HEK293 (cell line): ENCODE results near the gene LUC7L2.
"Not testable (repeated sequence)": the region's sequence is repeated elsewhere in the genome, so short reads cannot be mapped to it uniquely, and the experiment has no call there.

Experiments
- CTCF ChIA-PET: fragments of 350-600 bp; formaldehyde crosslinking; extraction: SDS; loops from one replicate; lab custom pipeline; 2021; ENCODE audit warnings: antibody characterized with exemption; lab: Yijun Ruan, JAX
- POLR2A ChIA-PET: fragments of 300-600 bp; formaldehyde crosslinking; extraction: SDS; loops from one replicate; lab custom pipeline; 2020; ENCODE audit warnings: antibody characterized with exemption, inconsistent platforms; lab: Yijun Ruan, JAX
- H3K27ac ChIP-seq: fragments of 200-500 bp; sonication (Bioruptor generic); 2 replicates; pipeline ENCODE4 v1.5.1; 2014; ENCODE audit warnings: low read depth, low read length, control low read depth, inconsistent platforms; ENCODE audit errors: extremely low read depth
- H3K36me3 ChIP-seq, 2 experiments: fragments of 200-500 bp in 1 of 2; sonication (Bioruptor generic) in 1 of 2; 1 replicate in 1 of 2; 2 replicates in 1 of 2; pipeline ENCODE4 v1.5.1; 2014 to 2017; ENCODE audit warnings: inconsistent platforms in 2 of 2, low read length in 2 of 2; ENCODE audit not compliant: control insufficient read depth in 2 of 2, insufficient read depth in 1 of 2
- H3K4me1 ChIP-seq: fragments of 200-500 bp; sonication (Bioruptor generic); 2 replicates; pipeline ENCODE4 v1.5.1; 2014; ENCODE audit warnings: mild to moderate bottlenecking, low read length, inconsistent platforms; ENCODE audit not compliant: control insufficient read depth, insufficient read depth
- H3K4me3 ChIP-seq: 2 replicates; pipeline ENCODE4 v1.5.1; 2011; ENCODE audit warnings: low read depth, mild to moderate bottlenecking, control low read depth, low read length, moderate library complexity
- H3K9me3 ChIP-seq: fragments of 200-500 bp; sonication (Bioruptor generic); 2 replicates; pipeline ENCODE4 v1.5.1; 2014; ENCODE audit warnings: low read depth, low read length, inconsistent platforms; ENCODE audit not compliant: control insufficient read depth, insufficient read depth
- KLF1 ChIP-seq: fragments of 450-650 bp; formaldehyde crosslinking; IDR thresholded peaks from 2 replicates; pipeline ENCODE4 v1.5.1; 2016; ENCODE audit warnings: missing biosample characterization, missing genetic modification characterization
- KLF16 ChIP-seq: fragments of 450-650 bp; formaldehyde crosslinking; IDR thresholded peaks from 2 replicates; pipeline ENCODE4 v1.5.1; 2017; ENCODE audit warnings: missing biosample characterization, missing genetic modification characterization
- SP7 ChIP-seq: fragments of 450-650 bp; formaldehyde crosslinking; IDR thresholded peaks from 2 replicates; pipeline ENCODE4 v1.5.1; 2016; ENCODE audit warnings: missing biosample characterization, missing genetic modification characterization
- YY1 ChIP-seq: fragments of 450-650 bp; formaldehyde crosslinking; IDR thresholded peaks from 2 replicates; pipeline ENCODE4 v1.5.1; 2018; ENCODE audit warnings: missing biosample characterization, missing genetic modification characterization
- ZBTB17 ChIP-seq: fragments of 450-650 bp; formaldehyde crosslinking; IDR thresholded peaks from 2 replicates; pipeline ENCODE4 v1.5.1; 2016; ENCODE audit warnings: missing biosample characterization, missing genetic modification characterization
- ZEB2 ChIP-seq: fragments of 450-650 bp; formaldehyde crosslinking; IDR thresholded peaks from 2 replicates; pipeline ENCODE4 v1.5.1; 2016; ENCODE audit warnings: missing biosample characterization, missing genetic modification characterization
- ZFHX2 ChIP-seq: fragments of 450-650 bp; formaldehyde crosslinking; conservative IDR thresholded peaks from 2 replicates; pipeline ENCODE4 v1.5.1; 2016; ENCODE audit warnings: missing biosample characterization, missing genetic modification characterization
- ZNF19 ChIP-seq: fragments of 450-650 bp; formaldehyde crosslinking; IDR thresholded peaks from 2 replicates; pipeline ENCODE4; 2016; ENCODE audit warnings: missing biosample characterization, missing genetic modification characterization, low read depth
- ZNF274 ChIP-seq, 2 experiments: fragments of 200-500 bp in 1 of 2; fragments of 450-650 bp in 1 of 2; sonication (Bioruptor generic) in 1 of 2; formaldehyde crosslinking in 1 of 2; IDR thresholded peaks; 2 replicates each; pipeline versions ENCODE4 v1.5.1 to v1.6.1; 2014 to 2016; ENCODE audit warnings: borderline replicate concordance in 1 of 2, inconsistent platforms in 1 of 2, low read length in 1 of 2, missing biosample characterization in 1 of 2, missing genetic modification characterization in 1 of 2
- ZNF391 ChIP-seq: fragments of 450-650 bp; formaldehyde crosslinking; IDR thresholded peaks from 2 replicates; pipeline ENCODE4 v1.5.1; 2016; ENCODE audit warnings: low read depth, missing biosample characterization, missing genetic modification characterization, borderline replicate concordance
- ZNF394 ChIP-seq: fragments of 450-650 bp; formaldehyde crosslinking; IDR thresholded peaks from 2 replicates; pipeline ENCODE4 v1.5.1; 2016; ENCODE audit warnings: missing biosample characterization, missing genetic modification characterization, mild to moderate bottlenecking, moderate library complexity, borderline replicate concordance
- ZNF514 ChIP-seq: fragments of 450-650 bp; formaldehyde crosslinking; IDR thresholded peaks from 2 replicates; pipeline ENCODE4 v1.5.1; 2016; ENCODE audit warnings: missing biosample characterization, missing genetic modification characterization
- ZNF747 ChIP-seq: fragments of 450-650 bp; formaldehyde crosslinking; IDR thresholded peaks from 2 replicates; pipeline ENCODE4 v1.5.1; 2016; ENCODE audit warnings: missing biosample characterization, missing genetic modification characterization
- TF ChIP-seq, protein P1 (sequence below): fragments of 450-650 bp; formaldehyde crosslinking; IDR thresholded peaks from 2 replicates; pipeline ENCODE4 v1.5.1; 2016; ENCODE audit warnings: missing biosample characterization, missing genetic modification characterization, low read depth
- TF ChIP-seq, protein P2 (sequence below): IDR thresholded peaks from 2 replicates; pipeline ENCODE4 v1.6.1; 2011; ENCODE audit warnings: mild to moderate bottlenecking, low read depth, low read length, borderline replicate concordance
- TF ChIP-seq, protein P3 (sequence below): fragments of 450-650 bp; formaldehyde crosslinking; IDR thresholded peaks from 2 replicates; pipeline ENCODE4 v1.5.1; 2016; ENCODE audit warnings: missing biosample characterization, missing genetic modification characterization, low read depth

LUC7L2 gene

DNA sequence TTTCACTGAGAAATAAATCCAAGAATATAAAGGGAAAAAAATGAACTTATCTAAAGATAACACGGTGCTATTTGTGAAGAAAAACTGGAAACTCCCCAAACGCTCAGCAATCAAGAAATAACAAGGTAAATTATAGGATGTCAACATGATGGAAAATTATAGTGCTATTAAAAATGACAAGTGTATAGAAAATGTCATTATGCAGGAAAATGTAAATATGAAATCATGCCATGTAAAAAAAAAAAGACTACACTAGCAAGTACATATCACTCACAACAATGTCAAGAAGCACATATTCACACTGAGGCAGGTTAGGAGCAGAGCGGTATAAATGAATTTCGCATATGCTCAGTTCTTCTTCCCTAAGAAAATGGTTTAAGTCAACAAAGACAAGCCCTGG, 96.1 kb downstream of the LUC7L2 start:
- POLR2A ChIA-PET, result no interaction called here
- H3K36me3 ChIP-seq, result no peaks in the 10 kb centered on the region
- no peaks in the 10 kb centered on the region for H3K9me3 ChIP-seq
- no peak overlapping the region for H3K27ac ChIP-seq
- TF ChIP-seq, protein P1, sequence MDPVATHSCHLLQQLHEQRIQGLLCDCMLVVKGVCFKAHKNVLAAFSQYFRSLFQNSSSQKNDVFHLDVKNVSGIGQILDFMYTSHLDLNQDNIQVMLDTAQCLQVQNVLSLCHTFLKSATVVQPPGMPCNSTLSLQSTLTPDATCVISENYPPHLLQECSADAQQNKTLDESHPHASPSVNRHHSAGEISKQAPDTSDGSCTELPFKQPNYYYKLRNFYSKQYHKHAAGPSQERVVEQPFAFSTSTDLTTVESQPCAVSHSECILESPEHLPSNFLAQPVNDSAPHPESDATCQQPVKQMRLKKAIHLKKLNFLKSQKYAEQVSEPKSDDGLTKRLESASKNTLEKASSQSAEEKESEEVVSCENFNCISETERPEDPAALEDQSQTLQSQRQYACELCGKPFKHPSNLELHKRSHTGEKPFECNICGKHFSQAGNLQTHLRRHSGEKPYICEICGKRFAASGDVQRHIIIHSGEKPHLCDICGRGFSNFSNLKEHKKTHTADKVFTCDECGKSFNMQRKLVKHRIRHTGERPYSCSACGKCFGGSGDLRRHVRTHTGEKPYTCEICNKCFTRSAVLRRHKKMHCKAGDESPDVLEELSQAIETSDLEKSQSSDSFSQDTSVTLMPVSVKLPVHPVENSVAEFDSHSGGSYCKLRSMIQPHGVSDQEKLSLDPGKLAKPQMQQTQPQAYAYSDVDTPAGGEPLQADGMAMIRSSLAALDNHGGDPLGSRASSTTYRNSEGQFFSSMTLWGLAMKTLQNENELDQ, result no peak
- TF ChIP-seq ZNF394 (tag by site-specific recombination), result no peak
- TF ChIP-seq, all 188 proteins: peak for 0
- Histone ChIP-seq H3K4me1 (no peaks in the 10 kb centered on the region), H3K4me3 (no peak overlapping the region)
- CTCF ChIA-PET, result no interaction called here

DNA sequence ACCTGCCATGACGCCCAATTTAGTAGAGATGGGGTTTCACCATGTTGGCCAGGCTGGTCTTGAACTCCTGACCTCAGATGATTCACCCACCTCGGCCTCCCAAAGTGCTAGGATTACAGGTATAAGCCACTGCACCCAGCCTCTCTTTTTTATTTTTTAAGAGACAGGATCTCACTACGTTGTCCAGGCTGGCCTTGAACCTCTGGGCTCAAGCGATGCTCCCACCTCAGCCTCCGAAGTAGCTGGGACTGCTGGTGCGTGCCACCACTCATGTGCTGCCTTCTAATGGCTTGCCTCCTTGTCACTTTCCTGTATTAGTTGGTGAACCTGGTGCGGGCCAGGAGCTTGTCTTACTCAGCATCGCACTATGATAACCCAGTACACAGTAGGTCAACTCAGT, 96.8 kb downstream of the LUC7L2 start:
- ChIA-PET POLR2A (no interaction called here), CTCF (interaction anchor here (0.7 kb wide), 1 partner anchor 19 kb away, joined by 3 read pairs; no protein-coding TSS in a partner anchor)
- H3K9me3 ChIP-seq, result no peaks in the 10 kb centered on the region
- no peaks in the 10 kb centered on the region for H3K36me3 ChIP-seq
- no peak overlapping the region for H3K4me3 ChIP-seq
- H3K4me1 ChIP-seq, result no peaks in the 10 kb centered on the region
- no peak for TF ChIP-seq ZNF514
- TF ChIP-seq ZNF19 (tag by site-specific recombination), result no peak
- no peak for TF ChIP-seq KLF16 (tag by site-specific recombination)
- TF ChIP-seq ZNF747, result no peak
- TF ChIP-seq ZBTB17 (tag by site-specific recombination), result no peak
- no peak for TF ChIP-seq ZNF391 (tag by site-specific recombination)
- no peak for TF ChIP-seq ZEB2 (tag by site-specific recombination)
- TF ChIP-seq, protein P2, sequence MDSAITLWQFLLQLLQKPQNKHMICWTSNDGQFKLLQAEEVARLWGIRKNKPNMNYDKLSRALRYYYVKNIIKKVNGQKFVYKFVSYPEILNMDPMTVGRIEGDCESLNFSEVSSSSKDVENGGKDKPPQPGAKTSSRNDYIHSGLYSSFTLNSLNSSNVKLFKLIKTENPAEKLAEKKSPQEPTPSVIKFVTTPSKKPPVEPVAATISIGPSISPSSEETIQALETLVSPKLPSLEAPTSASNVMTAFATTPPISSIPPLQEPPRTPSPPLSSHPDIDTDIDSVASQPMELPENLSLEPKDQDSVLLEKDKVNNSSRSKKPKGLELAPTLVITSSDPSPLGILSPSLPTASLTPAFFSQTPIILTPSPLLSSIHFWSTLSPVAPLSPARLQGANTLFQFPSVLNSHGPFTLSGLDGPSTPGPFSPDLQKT, result no peak
- TF ChIP-seq KLF1 (tag by site-specific recombination), result no peak
- TF ChIP-seq ZNF274 (IDR thresholded peaks at IDR 0.05; ENCODE audit: low read length), result no peak
- TF ChIP-seq ZNF274 (tag by site-specific recombination; IDR thresholded peaks at IDR 0.05; ENCODE audit: borderline replicate concordance), result no peak
- TF ChIP-seq, protein P3, sequence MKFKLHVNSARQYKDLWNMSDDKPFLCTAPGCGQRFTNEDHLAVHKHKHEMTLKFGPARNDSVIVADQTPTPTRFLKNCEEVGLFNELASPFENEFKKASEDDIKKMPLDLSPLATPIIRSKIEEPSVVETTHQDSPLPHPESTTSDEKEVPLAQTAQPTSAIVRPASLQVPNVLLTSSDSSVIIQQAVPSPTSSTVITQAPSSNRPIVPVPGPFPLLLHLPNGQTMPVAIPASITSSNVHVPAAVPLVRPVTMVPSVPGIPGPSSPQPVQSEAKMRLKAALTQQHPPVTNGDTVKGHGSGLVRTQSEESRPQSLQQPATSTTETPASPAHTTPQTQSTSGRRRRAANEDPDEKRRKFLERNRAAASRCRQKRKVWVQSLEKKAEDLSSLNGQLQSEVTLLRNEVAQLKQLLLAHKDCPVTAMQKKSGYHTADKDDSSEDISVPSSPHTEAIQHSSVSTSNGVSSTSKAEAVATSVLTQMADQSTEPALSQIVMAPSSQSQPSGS (tag by site-specific recombination), result no peak
- TF ChIP-seq SP7 (tag by site-specific recombination), result no peak
- no peak overlapping the region for H3K27ac ChIP-seq

DNA sequence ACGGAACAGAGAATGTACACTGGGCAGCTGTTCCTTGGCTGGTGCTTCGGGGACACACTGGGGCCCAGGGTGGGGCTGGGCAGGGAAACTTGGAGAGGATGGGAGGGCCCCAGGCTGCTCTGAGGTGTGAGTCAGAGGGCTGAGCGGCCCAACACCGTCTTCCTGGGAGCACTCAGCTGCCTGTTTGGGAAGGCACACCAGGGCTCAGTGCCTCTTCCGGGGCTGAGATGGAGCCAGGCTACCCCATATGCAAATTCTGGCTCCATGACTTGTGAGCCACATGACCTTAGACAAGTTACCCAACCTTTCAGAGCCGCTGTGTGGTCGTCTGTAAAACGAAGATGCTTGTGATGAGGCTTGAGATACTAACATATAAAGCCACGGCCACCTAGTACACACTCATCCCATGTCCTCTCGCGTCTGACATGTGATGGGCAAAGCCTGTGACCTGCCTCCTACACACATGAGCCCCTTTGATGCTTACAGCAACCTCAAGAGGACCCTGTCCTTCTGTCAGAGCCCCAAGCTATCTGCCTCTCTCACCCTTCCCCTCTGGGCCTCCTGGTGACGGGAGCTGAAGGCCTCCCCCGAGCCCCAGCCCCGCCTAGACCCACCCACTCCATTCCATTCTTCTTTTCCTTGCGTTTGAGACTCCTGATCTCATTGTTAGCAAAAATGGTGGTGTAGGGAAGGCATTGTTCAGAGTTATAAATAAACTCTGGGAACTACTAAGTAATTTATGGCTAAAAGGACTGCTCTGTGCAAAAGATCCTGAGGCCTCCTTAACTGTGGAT, 97.7 kb downstream of the LUC7L2 start:
- Histone ChIP-seq H3K27ac (no peak overlapping the region), H3K4me1 (no peaks in the 10 kb centered on the region), H3K4me3 (no peak overlapping the region), H3K9me3 (no peaks in the 10 kb centered on the region), H3K36me3 (no peaks in the 10 kb centered on the region)
- ChIA-PET POLR2A (no interaction called here), CTCF (interaction anchor here (0.7 to 1.1 kb wide), 2 partner anchors 20 to 23 kb away, joined by 3 to 5 read pairs; no protein-coding TSS in a partner anchor)
- TF ChIP-seq ZFHX2 (tag by site-specific recombination) (peak; percentile 51), YY1 (tag by site-specific recombination) (no peak)

DNA sequence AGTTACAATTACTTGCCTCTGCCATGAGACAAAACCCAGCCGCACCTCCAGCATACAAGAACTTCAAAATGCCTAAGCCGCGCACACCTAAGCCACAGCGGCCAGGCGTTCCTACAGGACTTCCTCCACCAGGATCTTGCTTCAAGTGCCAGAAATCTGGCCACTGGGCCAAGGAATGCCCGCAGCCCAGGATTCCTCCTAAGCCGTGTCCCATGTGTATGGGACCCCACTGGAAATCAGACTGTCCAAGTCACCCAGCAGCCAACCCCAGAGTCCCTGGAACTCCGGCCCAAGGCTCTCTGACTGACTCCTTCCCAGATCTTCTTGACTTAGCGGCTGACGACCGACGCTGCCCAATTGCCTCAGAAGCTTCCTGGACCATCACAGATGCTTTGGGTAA, 103.7 kb downstream of the LUC7L2 start:
- H3K4me3 ChIP-seq, POLR2A ChIA-PET, H3K36me3 ChIP-seq, H3K27ac ChIP-seq, CTCF ChIA-PET, H3K4me1 ChIP-seq, H3K9me3 ChIP-seq: not testable (repeated sequence)

DNA sequence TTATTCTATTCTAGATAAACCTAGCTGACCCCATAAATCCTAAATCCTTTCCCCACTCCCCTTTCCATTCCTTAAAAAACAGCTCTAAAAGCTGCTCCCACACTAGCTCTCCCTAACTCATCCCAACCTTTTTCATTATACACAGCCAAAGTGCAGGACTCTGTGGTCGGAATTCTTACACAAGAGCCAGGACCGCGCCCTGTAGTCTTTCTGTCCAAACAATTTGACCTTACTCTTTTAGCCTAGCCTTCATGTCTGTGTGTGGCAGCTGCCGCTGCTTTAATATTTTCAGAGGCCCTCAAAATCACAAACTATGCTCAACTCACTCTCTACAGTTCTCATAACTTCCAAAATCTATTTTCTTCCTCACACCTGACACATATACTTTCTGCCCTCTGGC, 104.8 kb downstream of the LUC7L2 start:
- H3K4me1 ChIP-seq, H3K36me3 ChIP-seq, POLR2A ChIA-PET, H3K9me3 ChIP-seq, H3K4me3 ChIP-seq, CTCF ChIA-PET, H3K27ac ChIP-seq: not testable (repeated sequence)
